IPS-NIHi11 (cell line): ENCODE data around the gene FAM170B.
A peak's percentile ranks its signal among the peaks of the same experiment; 100 is the strongest.

Experiments
- DNase-seq: peaks from one replicate; pipeline ENCODE4 v3.0.0; 2012; ENCODE audit warnings: mixed read lengths, low spot score

Gene FAM170B

GRCh38 chr10:49123981-49124950, 9.6 kb downstream of the FAM170B start:
- DNase-seq, result no peak

GRCh38 chr10:49120911-49121310, 12.9 kb downstream of the FAM170B start:
- DNase-seq, result no peak

- no peak for DNase-seq
Observed at GRCh38 chr10:49119746-49120145, 14.1 kb downstream of the FAM170B start.

GRCh38 chr10:49118430-49119074, 15.3 kb downstream of the FAM170B start:
- no peak for DNase-seq

GRCh38 chr10:49117376-49118070, 16.3 kb downstream of the FAM170B start:
- DNase-seq, result no peak

GRCh38 chr10:49116509-49117375, 17.1 kb downstream of the FAM170B start:
- DNase-seq, result no peak

GRCh38 chr10:49115796-49116508, 17.9 kb downstream of the FAM170B start:
- DNase-seq, result no peak

- peak; percentile 86 for DNase-seq
Observed at GRCh38 chr10:49115015-49115795, 18.6 kb downstream of the FAM170B start, which contains the start of gene VSTM4. Gene VSTM4, minus strand, starts transcription at chr10:49115522. Its CDS starts 37 bp downstream, at chr10:49115485.

GRCh38 chr10:49114718-49115014, 19.2 kb downstream of the FAM170B start:
- no peak for DNase-seq

- DNase-seq, result no peak
Observed at GRCh38 chr10:49113741-49114141, 20.1 kb downstream of the FAM170B start.

- no peak for DNase-seq
Observed at GRCh38 chr10:49112851-49113250, 21.0 kb downstream of the FAM170B start.

- no peak for DNase-seq
Observed at GRCh38 chr10:49112098-49112497, 21.7 kb downstream of the FAM170B start.

GRCh38 chr10:49111320-49111698, 22.5 kb downstream of the FAM170B start:
- no peak for DNase-seq

GRCh38 chr10:49110684-49111319, 23.0 kb downstream of the FAM170B start:
- no peak for DNase-seq

- no peak for DNase-seq
Observed at GRCh38 chr10:49109669-49110340, 24.0 kb downstream of the FAM170B start.

GRCh38 chr10:49108656-49109055, 25.2 kb downstream of the FAM170B start:
- no peak for DNase-seq

- no peak for DNase-seq
Observed at GRCh38 chr10:49107887-49108267, 25.9 kb downstream of the FAM170B start.

- no peak for DNase-seq
Observed at GRCh38 chr10:49107111-49107886, 26.5 kb downstream of the FAM170B start.
